Suprapubic skin (tissue), 4 donors: ENCODE results near the gene TTC21A.

Source experiments
- POLR2A ChIP-seq, 2 donors: fragments of 450-650 bp; IDR thresholded peaks; one replicate each; pipeline ENCODE4 v1.6.1; 2017; ENCODE audit warnings: antibody characterized with exemption in 2 of 2, mild to moderate bottlenecking in 2 of 2, moderate library complexity in 2 of 2
- POLR2AphosphoS5 ChIP-seq, 3 donors: sonication (generic); formaldehyde crosslinking; IDR thresholded peaks; one replicate each; pipeline ENCODE4 v1.6.1; 2017; ENCODE audit warnings: antibody characterized with exemption in 3 of 3
- TF ChIP-seq, protein P1 (sequence below), 2 donors: fragments of 200-600 bp in 1 of 2; fragments of 450-650 bp in 1 of 2; sonication (generic) in 1 of 2; IDR thresholded peaks; one replicate each; pipeline ENCODE4 v1.5.1; 2016 to 2019; ENCODE audit warnings: antibody characterized with exemption in 2 of 2, mild to moderate bottlenecking in 1 of 2, moderate library complexity in 1 of 2

DNA sequence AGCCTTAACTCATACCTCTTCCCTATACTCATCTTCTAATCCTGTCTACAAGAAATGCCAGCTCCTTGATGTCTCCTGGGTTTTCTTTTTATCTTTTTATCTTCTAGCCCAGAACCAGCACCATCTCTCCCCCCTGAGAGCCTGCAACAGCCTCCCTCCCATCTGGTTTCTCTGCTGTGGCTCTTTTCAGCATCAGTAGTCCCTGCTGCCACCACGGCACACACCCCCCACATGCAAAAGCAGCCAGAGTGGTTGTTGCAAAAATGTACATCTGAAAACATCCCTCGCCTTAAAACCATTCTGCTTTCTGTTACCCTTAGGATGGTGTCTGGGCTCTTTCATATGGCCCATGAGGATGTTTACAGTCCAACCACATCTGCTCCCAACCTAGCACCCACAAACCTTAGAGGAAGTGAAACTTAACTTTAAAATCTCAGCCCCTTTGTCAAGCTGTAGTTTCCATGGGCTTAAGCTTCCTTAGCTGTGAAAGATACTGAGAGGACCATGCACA, 775 bp downstream of the TTC21A start:
- TF ChIP-seq, protein P1, sequence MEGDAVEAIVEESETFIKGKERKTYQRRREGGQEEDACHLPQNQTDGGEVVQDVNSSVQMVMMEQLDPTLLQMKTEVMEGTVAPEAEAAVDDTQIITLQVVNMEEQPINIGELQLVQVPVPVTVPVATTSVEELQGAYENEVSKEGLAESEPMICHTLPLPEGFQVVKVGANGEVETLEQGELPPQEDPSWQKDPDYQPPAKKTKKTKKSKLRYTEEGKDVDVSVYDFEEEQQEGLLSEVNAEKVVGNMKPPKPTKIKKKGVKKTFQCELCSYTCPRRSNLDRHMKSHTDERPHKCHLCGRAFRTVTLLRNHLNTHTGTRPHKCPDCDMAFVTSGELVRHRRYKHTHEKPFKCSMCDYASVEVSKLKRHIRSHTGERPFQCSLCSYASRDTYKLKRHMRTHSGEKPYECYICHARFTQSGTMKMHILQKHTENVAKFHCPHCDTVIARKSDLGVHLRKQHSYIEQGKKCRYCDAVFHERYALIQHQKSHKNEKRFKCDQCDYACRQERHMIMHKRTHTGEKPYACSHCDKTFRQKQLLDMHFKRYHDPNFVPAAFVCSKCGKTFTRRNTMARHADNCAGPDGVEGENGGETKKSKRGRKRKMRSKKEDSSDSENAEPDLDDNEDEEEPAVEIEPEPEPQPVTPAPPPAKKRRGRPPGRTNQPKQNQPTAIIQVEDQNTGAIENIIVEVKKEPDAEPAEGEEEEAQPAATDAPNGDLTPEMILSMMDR (IDR thresholded peaks at IDR 0.05), result no peak
- no peak for TF ChIP-seq POLR2A (IDR thresholded peaks at IDR 0.05)
- no peak for TF ChIP-seq POLR2AphosphoS5 (IDR thresholded peaks at IDR 0.05)
